Measurements from ENCODE around the gene FAM90A1.
"Not testable (repeated sequence)": the region's sequence is repeated elsewhere in the genome, so short reads cannot be mapped to it uniquely, and the experiment has no call there.

- TF ChIP-seq, protein P1, sequence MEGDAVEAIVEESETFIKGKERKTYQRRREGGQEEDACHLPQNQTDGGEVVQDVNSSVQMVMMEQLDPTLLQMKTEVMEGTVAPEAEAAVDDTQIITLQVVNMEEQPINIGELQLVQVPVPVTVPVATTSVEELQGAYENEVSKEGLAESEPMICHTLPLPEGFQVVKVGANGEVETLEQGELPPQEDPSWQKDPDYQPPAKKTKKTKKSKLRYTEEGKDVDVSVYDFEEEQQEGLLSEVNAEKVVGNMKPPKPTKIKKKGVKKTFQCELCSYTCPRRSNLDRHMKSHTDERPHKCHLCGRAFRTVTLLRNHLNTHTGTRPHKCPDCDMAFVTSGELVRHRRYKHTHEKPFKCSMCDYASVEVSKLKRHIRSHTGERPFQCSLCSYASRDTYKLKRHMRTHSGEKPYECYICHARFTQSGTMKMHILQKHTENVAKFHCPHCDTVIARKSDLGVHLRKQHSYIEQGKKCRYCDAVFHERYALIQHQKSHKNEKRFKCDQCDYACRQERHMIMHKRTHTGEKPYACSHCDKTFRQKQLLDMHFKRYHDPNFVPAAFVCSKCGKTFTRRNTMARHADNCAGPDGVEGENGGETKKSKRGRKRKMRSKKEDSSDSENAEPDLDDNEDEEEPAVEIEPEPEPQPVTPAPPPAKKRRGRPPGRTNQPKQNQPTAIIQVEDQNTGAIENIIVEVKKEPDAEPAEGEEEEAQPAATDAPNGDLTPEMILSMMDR (IDR thresholded peaks at IDR 0.05) = not testable (repeated sequence)
- TF ChIP-seq POLR2A (IDR thresholded peaks at IDR 0.05) = not testable (repeated sequence)
Measured at GRCh38 chr12:8233935-8234495, 6.6 kb upstream of the FAM90A1 start.
